Mammary epithelial cell (primary cell): ENCODE measurements around the gene RNPEPL1.

ENCODE experiments used
- EZH2 ChIP-seq: IDR thresholded peaks from 2 replicates; pipeline ENCODE4 v1.6.1; 2012; ENCODE audit warnings: low read length, inconsistent platforms, borderline replicate concordance
- TF ChIP-seq, protein P1 (sequence below), 2 donors: IDR thresholded peaks in 1 of 2; conservative IDR thresholded peaks in 1 of 2; 2 replicates each; pipeline ENCODE4 v1.5.1; 2011 to 2012; ENCODE audit warnings: inconsistent platforms in 2 of 2, low read length in 2 of 2, mild to moderate bottlenecking in 2 of 2, control low read depth in 1 of 2, low read depth in 1 of 2; ENCODE audit not compliant: insufficient read depth in 1 of 2; ENCODE audit errors: extremely low read depth in 1 of 2

GRCh38 chr2:240593026-240593702 is 24.9 kb downstream of the RNPEPL1 start:
- TF ChIP-seq, protein P1, sequence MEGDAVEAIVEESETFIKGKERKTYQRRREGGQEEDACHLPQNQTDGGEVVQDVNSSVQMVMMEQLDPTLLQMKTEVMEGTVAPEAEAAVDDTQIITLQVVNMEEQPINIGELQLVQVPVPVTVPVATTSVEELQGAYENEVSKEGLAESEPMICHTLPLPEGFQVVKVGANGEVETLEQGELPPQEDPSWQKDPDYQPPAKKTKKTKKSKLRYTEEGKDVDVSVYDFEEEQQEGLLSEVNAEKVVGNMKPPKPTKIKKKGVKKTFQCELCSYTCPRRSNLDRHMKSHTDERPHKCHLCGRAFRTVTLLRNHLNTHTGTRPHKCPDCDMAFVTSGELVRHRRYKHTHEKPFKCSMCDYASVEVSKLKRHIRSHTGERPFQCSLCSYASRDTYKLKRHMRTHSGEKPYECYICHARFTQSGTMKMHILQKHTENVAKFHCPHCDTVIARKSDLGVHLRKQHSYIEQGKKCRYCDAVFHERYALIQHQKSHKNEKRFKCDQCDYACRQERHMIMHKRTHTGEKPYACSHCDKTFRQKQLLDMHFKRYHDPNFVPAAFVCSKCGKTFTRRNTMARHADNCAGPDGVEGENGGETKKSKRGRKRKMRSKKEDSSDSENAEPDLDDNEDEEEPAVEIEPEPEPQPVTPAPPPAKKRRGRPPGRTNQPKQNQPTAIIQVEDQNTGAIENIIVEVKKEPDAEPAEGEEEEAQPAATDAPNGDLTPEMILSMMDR (conservative IDR thresholded peaks at IDR 0.05 in 1 of 2, IDR thresholded peaks at IDR 0.05 in 1 of 2; ENCODE audit: extremely low read depth in 1 of 2, insufficient read depth in 1 of 2, low read depth in 1 of 2, low read length in 2 of 2) = no peak
- TF ChIP-seq EZH2 = no peak
